Neural progenitor cell (in vitro differentiated cells): ENCODE data around the gene ERC2. TPM values are rescaled to one million over a fixed set of nuclear protein-coding genes. Genes with fewer than 3 reads are reported as not detected.

Source experiments
- DNase-seq: peaks from one replicate; pipeline ENCODE4 v3.0.0-alpha.2; 2016; ENCODE audit warnings: low spot score
- H2AFZ ChIP-seq: fragments of 200-600 bp; sonication (generic); replicated peaks from 2 replicates; pipeline ENCODE4 v1.6.1; 2016; ENCODE audit warnings: antibody characterized with exemption
- H3F3A ChIP-seq: fragments of 200-600 bp; sonication (generic); 2 replicates; pipeline ENCODE4 v1.6.1; 2016; ENCODE audit warnings: antibody characterized with exemption, low read depth
- H3K27ac ChIP-seq: fragments of 200-600 bp; sonication (generic); 2 replicates; pipeline ENCODE4 v1.5.1; 2016; ENCODE audit warnings: mild to moderate bottlenecking
- H3K27me3 ChIP-seq: fragments of 200-600 bp; sonication (generic); 2 replicates; pipeline ENCODE4 v1.6.1; 2016; ENCODE audit warnings: mild to moderate bottlenecking, moderate library complexity
- H3K36me3 ChIP-seq: fragments of 200-600 bp; sonication (generic); 2 replicates; pipeline ENCODE4 v1.5.1; 2016
- H3K4me1 ChIP-seq: fragments of 200-600 bp; sonication (generic); 2 replicates; pipeline ENCODE4 v1.6.1; 2016; ENCODE audit warnings: mixed run types
- H3K4me2 ChIP-seq: fragments of 200-600 bp; sonication (generic); 2 replicates; pipeline ENCODE4 v1.6.1; 2016
- H3K4me3 ChIP-seq: fragments of 200-600 bp; sonication (generic); 2 replicates; pipeline ENCODE4 v1.5.1; 2016
- H3K79me2 ChIP-seq: fragments of 200-600 bp; sonication (generic); 2 replicates; pipeline ENCODE4 v1.6.1; 2016; ENCODE audit warnings: low read depth
- H3K9ac ChIP-seq: fragments of 200-600 bp; sonication (generic); 2 replicates; pipeline ENCODE4 v1.6.1; 2016
- H3K9me3 ChIP-seq: fragments of 200-600 bp; sonication (generic); 2 replicates; pipeline ENCODE4 v1.5.1; 2016; ENCODE audit warnings: low read depth
- H4K20me1 ChIP-seq: fragments of 200-600 bp; sonication (generic); 2 replicates; pipeline ENCODE4 v1.6.1; 2016; ENCODE audit warnings: low read depth
- H3K27ac Mint-ChIP-seq: 3 replicates; pipeline ENCODE4 v1.8.0; 2021; ENCODE audit warnings: mixed read lengths
- H3K27me3 Mint-ChIP-seq: 2 replicates; pipeline ENCODE4 v1.8.0; 2022; ENCODE audit warnings: low read depth, mild to moderate bottlenecking, inconsistent platforms, moderate library complexity, mixed read lengths; ENCODE audit not compliant: insufficient read depth
- H3K36me3 Mint-ChIP-seq: 3 replicates; pipeline ENCODE4 v1.8.0; 2021; ENCODE audit warnings: mixed read lengths
- H3K4me1 Mint-ChIP-seq: 3 replicates; pipeline ENCODE4 v1.8.0; 2021; ENCODE audit warnings: mixed read lengths
- H3K4me3 Mint-ChIP-seq: 3 replicates; pipeline ENCODE4 v1.8.0; 2021; ENCODE audit warnings: mild to moderate bottlenecking, moderate library complexity, mixed read lengths
- H3K9me3 Mint-ChIP-seq: 3 replicates; pipeline ENCODE4 v1.8.0; 2020; ENCODE audit warnings: mixed read lengths
- CTCF ChIP-seq: fragments of 200-600 bp; sonication (generic); IDR thresholded peaks from 2 replicates; pipeline ENCODE4 v1.5.1; 2017; ENCODE audit warnings: antibody characterized with exemption, mild to moderate bottlenecking
- EZH2 ChIP-seq: fragments of 200-600 bp; sonication (generic); IDR thresholded peaks from 2 replicates; pipeline ENCODE4 v1.6.1; 2017; ENCODE audit warnings: antibody characterized with exemption, mild to moderate bottlenecking, moderate library complexity
- EZH2phosphoT487 ChIP-seq: fragments of 200-600 bp; sonication (generic); IDR thresholded peaks from 2 replicates; pipeline ENCODE4 v1.6.1; 2017; ENCODE audit warnings: antibody characterized with exemption
- total RNA-seq: library from RNA; depleted of rRNA; stranded (reverse); fragments of >200 nt; gene quantifications from 2 replicates; pipeline ENCODE4 v1.2.3, GENCODE V29; 2015; ENCODE audit warnings: low replicate concordance

The ERC2 gene
- total RNA-seq, 1 donor from 2014 or later: 24.8 TPM

DNA sequence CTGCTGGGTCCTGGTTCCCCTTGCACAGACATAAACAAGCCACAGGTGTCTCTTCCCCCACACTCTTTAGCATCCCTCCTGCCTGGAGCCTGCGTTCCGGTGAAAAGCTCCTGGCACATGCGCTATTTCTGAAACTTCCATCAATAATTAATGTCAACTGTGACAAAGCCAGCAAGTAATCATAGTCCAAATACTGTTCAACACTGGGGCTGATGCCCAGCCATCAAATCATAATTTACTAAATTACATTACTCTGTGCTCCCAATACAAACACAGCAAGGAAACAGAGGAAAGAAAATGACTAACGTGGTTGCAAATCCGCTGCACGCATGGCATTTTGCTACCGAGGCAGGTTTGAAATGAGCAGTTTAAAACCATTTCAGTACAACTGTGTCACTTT is 294.7 kb downstream of the ERC2 start:
- Histone ChIP-seq H3K79me2 (no peaks in the 10 kb centered on the region), H4K20me1 (no peaks in the 10 kb centered on the region), H3K4me2 (peak overlapping the region; percentile 27), H3K27me3 (no peaks in the 10 kb centered on the region), H3F3A (no peaks in the 10 kb centered on the region), H3K36me3 (no peaks in the 10 kb centered on the region), H3K9me3 (no peaks in the 10 kb centered on the region), H3K4me1 (peaks cover 35% of the 10 kb centered on the region), H3K27ac (no peak overlapping the region), H2AFZ (no peak overlapping the region), H3K4me3 (no peak overlapping the region), H3K9ac (no peak overlapping the region)
- Mint-ChIP-seq H3K4me3 (no peak overlapping the region), H3K9me3 (no peaks in the 10 kb centered on the region), H3K27ac (no peak overlapping the region), H3K36me3 (peaks cover 6% of the 10 kb centered on the region), H3K4me1 (peaks cover 16% of the 10 kb centered on the region), H3K27me3 (no peaks in the 10 kb centered on the region)
- TF ChIP-seq CTCF (no peak), EZH2 (no peak), EZH2phosphoT487 (no peak)
- DNase-seq: no peak

- H3K27ac ChIP-seq: no peak overlapping the region
- TF ChIP-seq EZH2phosphoT487 (no peak), EZH2 (no peak), CTCF (no peak)
- Mint-ChIP-seq H3K27ac (no peak overlapping the region), H3K4me3 (no peak overlapping the region), H3K27me3 (no peaks in the 10 kb centered on the region), H3K36me3 (peaks cover 8% of the 10 kb centered on the region), H3K4me1 (no peaks in the 10 kb centered on the region), H3K9me3 (peaks cover 25% of the 10 kb centered on the region)
- no peaks in the 10 kb centered on the region for H3K36me3 ChIP-seq
- no peak overlapping the region for H3K4me2 ChIP-seq
- H3F3A ChIP-seq: no peaks in the 10 kb centered on the region
- H3K4me1 ChIP-seq: peaks cover 8% of the 10 kb centered on the region
- no peak for DNase-seq
- no peaks in the 10 kb centered on the region for H3K9me3 ChIP-seq
- H3K4me3 ChIP-seq: no peak overlapping the region
- H3K79me2 ChIP-seq: no peaks in the 10 kb centered on the region
- H4K20me1 ChIP-seq: no peaks in the 10 kb centered on the region
- H2AFZ ChIP-seq: no peak overlapping the region
- no peaks in the 10 kb centered on the region for H3K27me3 ChIP-seq
- H3K9ac ChIP-seq: no peak overlapping the region
These were observed 303.8 kb downstream of the ERC2 start for GRCh38 chr3:56164436-56164835.

DNA sequence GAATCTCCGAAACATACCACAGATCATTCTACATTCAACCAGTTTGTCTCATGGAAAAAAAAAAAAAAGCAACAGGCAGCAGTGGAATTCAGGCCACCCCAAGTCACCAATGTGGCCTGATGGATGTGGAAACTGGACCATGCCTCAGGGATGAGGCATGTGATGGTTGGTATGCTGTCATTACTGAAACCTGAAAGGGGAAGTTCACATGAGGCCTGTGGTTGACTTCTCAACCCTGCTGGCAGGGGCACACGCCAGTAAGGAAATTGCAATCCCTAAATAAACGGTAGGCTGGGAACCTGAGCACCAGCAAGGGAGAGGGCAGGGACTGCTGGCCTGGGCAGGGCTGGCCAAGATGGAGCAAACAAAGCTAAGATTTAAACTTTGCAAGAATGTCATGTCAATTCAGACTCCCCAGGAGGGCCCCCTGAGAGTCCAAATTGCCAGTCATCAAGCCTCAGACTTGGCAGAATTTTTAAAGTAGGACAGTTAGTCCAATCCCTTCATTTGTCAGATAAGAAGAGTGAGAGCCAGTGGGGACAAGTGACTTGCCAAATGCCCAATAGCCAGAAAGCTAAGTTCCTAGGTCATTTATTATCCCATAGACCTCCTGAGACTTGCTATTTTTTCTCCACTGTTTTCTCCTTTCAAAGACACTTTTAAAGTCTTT is 310.4 kb downstream of the ERC2 start:
- Mint-ChIP-seq H3K4me1 (peaks cover 2% of the 10 kb centered on the region), H3K27me3 (no peaks in the 10 kb centered on the region), H3K9me3 (peaks cover 20% of the 10 kb centered on the region), H3K36me3 (peaks cover 8% of the 10 kb centered on the region), H3K4me3 (no peak overlapping the region), H3K27ac (no peak overlapping the region)
- Histone ChIP-seq H2AFZ (no peak overlapping the region), H4K20me1 (no peaks in the 10 kb centered on the region), H3F3A (peaks cover 9% of the 10 kb centered on the region), H3K27ac (peak overlapping the region; percentile 65), H3K9ac (no peak overlapping the region), H3K9me3 (no peaks in the 10 kb centered on the region), H3K27me3 (no peaks in the 10 kb centered on the region), H3K36me3 (no peaks in the 10 kb centered on the region), H3K4me1 (no peaks in the 10 kb centered on the region), H3K79me2 (no peaks in the 10 kb centered on the region), H3K4me3 (no peak overlapping the region), H3K4me2 (no peak overlapping the region)
- TF ChIP-seq EZH2 (no peak), EZH2phosphoT487 (no peak), CTCF (no peak)
- peak; percentile 4 for DNase-seq
